Esophagus (tissue), 2 donors: Measurements from ENCODE around the gene NCAPD3. TPM values are rescaled to one million over a fixed set of nuclear protein-coding genes. Genes with fewer than 3 reads are reported as not detected.
"Not testable (repeated sequence)": the region's sequence is repeated elsewhere in the genome, so short reads cannot be mapped to it uniquely, and the experiment has no call there.

Experiments used
- H3K27ac ChIP-seq, 2 donors: one replicate each; pipeline ENCODE4 v1.5.1; 2013; ENCODE audit warnings: low read depth in 2 of 2, mild to moderate bottlenecking in 2 of 2, inconsistent platforms in 1 of 2, low read length in 1 of 2, moderate library complexity in 1 of 2
- H3K27me3 ChIP-seq, 2 donors: one replicate each; pipeline ENCODE4 v1.6.1; 2013; ENCODE audit warnings: low read length in 2 of 2, control low read depth in 1 of 2, mild to moderate bottlenecking in 1 of 2; ENCODE audit not compliant: insufficient read depth in 2 of 2, control insufficient read depth in 1 of 2
- H3K36me3 ChIP-seq, 2 donors: one replicate each; pipeline ENCODE4 v1.6.1; 2013; ENCODE audit warnings: low read length in 1 of 2; ENCODE audit not compliant: control insufficient read depth in 2 of 2, insufficient read depth in 2 of 2
- H3K4me1 ChIP-seq, 2 donors: one replicate each; pipeline ENCODE4 v1.6.1; 2013; ENCODE audit warnings: low read length in 1 of 2; ENCODE audit not compliant: control insufficient read depth in 2 of 2, insufficient read depth in 2 of 2
- H3K4me3 ChIP-seq, 2 donors: one replicate each; pipeline ENCODE4 v1.5.1; 2013; ENCODE audit warnings: low read length in 2 of 2, mild to moderate bottlenecking in 2 of 2, low read depth in 1 of 2, moderate library complexity in 1 of 2
- H3K9me3 ChIP-seq, 2 donors: one replicate each; pipeline ENCODE4 v1.6.1; 2013; ENCODE audit warnings: mild to moderate bottlenecking in 2 of 2, low read depth in 1 of 2, low read length in 1 of 2, moderate library complexity in 1 of 2; ENCODE audit not compliant: control insufficient read depth in 2 of 2, insufficient read depth in 1 of 2
- WGBS, 2 donors: extraction: QIAGEN DNeasy Blood & Tissue Kit; methylation state at CpG; one replicate each; pipeline ENCODE4 v1.1.7; 2013; 5-methylcytosine and 5-hydroxymethylcytosine counted together
- polyA plus RNA-seq, 2 donors: library from polyadenylated mRNA; stranded (reverse); fragments of 200-250 nt; gene quantifications; one replicate each; pipeline ENCODE4 v1.2.3, GENCODE V29; 2013
- donor health status: healthy with polysubstance abuse.
- donor health status: Bipolar disorder and iron deficiency.

NCAPD3 gene
- polyA plus RNA-seq, 2 donors = 4.7 to 8.9 TPM

- Histone ChIP-seq H3K27ac (peak overlapping the region in 1 of 2 donors; percentile 12), H3K27me3 (no peaks in the 10 kb centered on the region), H3K9me3 (no peaks in the 10 kb centered on the region), H3K36me3 (no peaks in the 10 kb centered on the region), H3K4me3 (no peak overlapping the region), H3K4me1 (peaks cover 0 to 3% of the 10 kb centered on the region in 2 donors)
- 60 to 65% methylated on average over 1 of the region's 1 CpG for WGBS, 2 donors
Observed at GRCh38 chr11:134126217-134126822, 97.4 kb downstream of the NCAPD3 start.

- H3K36me3 ChIP-seq = no peaks in the 10 kb centered on the region
- peak overlapping the region; percentile 12 to 66 for H3K27ac ChIP-seq
- peaks cover 0 to 3% of the 10 kb centered on the region in 2 donors for H3K4me1 ChIP-seq
- H3K4me3 ChIP-seq = no peak overlapping the region
- 67 to 75% methylated on average over 9 of the region's 9 CpGs for WGBS, 2 donors
- no peaks in the 10 kb centered on the region for H3K9me3 ChIP-seq
- no peaks in the 10 kb centered on the region for H3K27me3 ChIP-seq
Observed at GRCh38 chr11:134125507-134125906, 98.3 kb downstream of the NCAPD3 start.

GRCh38 chr11:134124660-134125451 lies 98.9 kb downstream of the NCAPD3 start:
- peak overlapping the region; percentile 7 to 61 for H3K27ac ChIP-seq
- H3K9me3 ChIP-seq = no peaks in the 10 kb centered on the region
- peak overlapping the region; percentile 25 to 27 for H3K4me3 ChIP-seq
- WGBS, 2 donors = 10 to 11% methylated on average over 39 to 54 of the region's 54 CpGs
- peaks cover 0 to 3% of the 10 kb centered on the region in 2 donors for H3K4me1 ChIP-seq
- H3K27me3 ChIP-seq = no peaks in the 10 kb centered on the region
- H3K36me3 ChIP-seq = no peaks in the 10 kb centered on the region

- 38 to 48% methylated on average over 9 of the region's 9 CpGs for WGBS, 2 donors
- no peaks in the 10 kb centered on the region for H3K27me3 ChIP-seq
- H3K4me3 ChIP-seq = no peak overlapping the region
- H3K27ac ChIP-seq = peak overlapping the region; percentile 78 to 89
- peaks cover 0 to 3% of the 10 kb centered on the region in 2 donors for H3K4me1 ChIP-seq
- no peaks in the 10 kb centered on the region for H3K36me3 ChIP-seq
- no peaks in the 10 kb centered on the region for H3K9me3 ChIP-seq
Observed at GRCh38 chr11:134120921-134121526, 102.7 kb downstream of the NCAPD3 start.

DNA sequence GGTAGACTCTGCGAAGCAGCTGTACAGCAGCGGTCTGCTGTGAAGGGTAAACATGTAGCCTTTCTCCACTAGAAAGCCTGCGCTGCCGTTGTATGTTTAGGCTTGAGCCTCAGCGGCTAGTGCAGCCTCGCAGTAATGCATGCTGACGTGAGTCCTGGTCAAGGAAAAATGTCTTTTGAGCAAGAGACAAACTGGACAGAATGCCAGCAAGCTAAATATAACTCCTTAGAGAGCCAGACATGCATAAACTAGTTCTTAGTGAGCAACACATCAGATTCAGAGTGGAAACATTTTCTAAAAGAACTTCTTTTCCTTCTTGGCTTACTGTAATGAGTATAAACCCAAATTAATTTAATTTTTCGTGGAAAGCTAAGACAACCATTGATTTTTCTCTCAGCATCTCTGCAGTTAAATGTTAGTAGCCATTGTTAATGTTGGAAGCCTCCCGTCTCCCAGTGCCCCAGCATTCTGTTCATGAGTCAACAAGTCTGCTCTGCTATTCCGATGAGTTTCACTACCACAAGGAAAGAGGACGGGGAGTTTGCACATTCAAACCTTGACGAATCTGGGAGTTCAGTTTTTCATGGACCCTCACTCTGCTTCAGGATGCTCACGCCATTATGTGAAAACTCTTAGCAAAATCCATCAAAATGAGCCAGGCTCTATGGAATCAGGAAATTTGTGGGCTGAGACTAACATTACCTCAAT lies 103.5 kb downstream of the NCAPD3 start:
- no peaks in the 10 kb centered on the region for H3K27me3 ChIP-seq
- no peaks in the 10 kb centered on the region for H3K36me3 ChIP-seq
- H3K27ac ChIP-seq = peak overlapping the region; percentile 69 to 78
- no peak overlapping the region for H3K4me3 ChIP-seq
- peaks cover 0 to 3% of the 10 kb centered on the region in 2 donors for H3K4me1 ChIP-seq
- 33 to 38% methylated on average over 13 of the region's 13 CpGs for WGBS, 2 donors
- no peaks in the 10 kb centered on the region for H3K9me3 ChIP-seq

GRCh38 chr11:134119094-134119493 lies 104.7 kb downstream of the NCAPD3 start:
- Histone ChIP-seq H3K4me3 (no peak overlapping the region), H3K36me3 (no peaks in the 10 kb centered on the region), H3K27ac (no peak overlapping the region), H3K4me1 (no peaks in the 10 kb centered on the region), H3K9me3 (no peaks in the 10 kb centered on the region), H3K27me3 (no peaks in the 10 kb centered on the region)
- 68 to 80% methylated on average over 3 of the region's 3 CpGs for WGBS, 2 donors

GRCh38 chr11:134118006-134118405 lies 105.8 kb downstream of the NCAPD3 start:
- Histone ChIP-seq H3K4me1 (no peaks in the 10 kb centered on the region), H3K27ac (no peak overlapping the region)

GRCh38 chr11:134116210-134116609 lies 107.6 kb downstream of the NCAPD3 start:
- no peak overlapping the region for H3K27ac ChIP-seq
- WGBS, 2 donors = 89% methylated on average over 1 of the region's 1 CpG
- H3K27me3 ChIP-seq = no peaks in the 10 kb centered on the region
- H3K36me3 ChIP-seq = no peaks in the 10 kb centered on the region
- no peaks in the 10 kb centered on the region for H3K9me3 ChIP-seq
- no peak overlapping the region for H3K4me3 ChIP-seq
- no peaks in the 10 kb centered on the region for H3K4me1 ChIP-seq

More at GRCh38 chr11:134118006-134118405, 105.8 kb downstream of the NCAPD3 start:
- H3K27me3 ChIP-seq = no peaks in the 10 kb centered on the region
- H3K9me3 ChIP-seq = no peaks in the 10 kb centered on the region
- no peaks in the 10 kb centered on the region for H3K36me3 ChIP-seq
- no peak overlapping the region for H3K4me3 ChIP-seq

GRCh38 chr11:134113787-134114186 lies 110.0 kb downstream of the NCAPD3 start:
- H3K4me3 ChIP-seq, H3K4me1 ChIP-seq, H3K9me3 ChIP-seq, H3K27me3 ChIP-seq, H3K36me3 ChIP-seq, H3K27ac ChIP-seq: not testable (repeated sequence)
- 96 to 100% methylated on average over 1 of the region's 1 CpG for WGBS, 2 donors
